Activated CD4-positive, alpha-beta memory T cell treated with anti-CD3 and anti-CD28 coated beads for 36 hours (primary cell): ENCODE data around the gene TMEM151A. TPM values are rescaled to one million over a fixed set of nuclear protein-coding genes. Genes with fewer than 3 reads are reported as not detected.

Experiments
- CTCF ChIA-PET: fragments of 350-600 bp; sonication (Branson Sonifier 250); formaldehyde crosslinking; loops from one replicate; lab custom pipeline; 2021; ENCODE audit warnings: antibody characterized with exemption, inconsistent platforms; lab: Charles Lee
- POLR2A ChIA-PET: fragments of 350-600 bp; sonication (Branson Sonifier 250); formaldehyde crosslinking; loops from one replicate; lab custom pipeline; 2021; ENCODE audit warnings: antibody characterized with exemption; lab: Charles Lee
- DNase-seq: peaks from one replicate; pipeline ENCODE4 v3.0.0-alpha.2; 2020
- H3K27ac Mint-ChIP-seq: one replicate; pipeline ENCODE4 v1.8.0; 2021; ENCODE audit warnings: mixed read lengths
- H3K27me3 Mint-ChIP-seq: one replicate; pipeline ENCODE4 v1.8.0; 2021; ENCODE audit warnings: mixed read lengths
- H3K36me3 Mint-ChIP-seq: one replicate; pipeline ENCODE4 v1.8.0; 2021; ENCODE audit warnings: mixed read lengths
- H3K4me1 Mint-ChIP-seq: one replicate; pipeline ENCODE4 v1.8.0; 2021; ENCODE audit warnings: low read depth, mixed read lengths
- H3K4me3 Mint-ChIP-seq: one replicate; pipeline ENCODE4 v1.8.0; 2021; ENCODE audit warnings: mild to moderate bottlenecking, mixed read lengths
- H3K9me3 Mint-ChIP-seq: one replicate; pipeline ENCODE4 v1.8.0; 2021; ENCODE audit warnings: mixed read lengths
- intact Hi-C: fragments of 100-400 bp; cut with micrococcal nuclease; formaldehyde crosslinking; loops from one replicate; pipeline ENCODE4 v1.15.1; 2023
- total RNA-seq, 2 experiments: library from RNA; stranded (reverse); gene quantifications; one replicate each; pipeline ENCODE4 v1.2.3, GENCODE V29; 2021

Gene TMEM151A
- total RNA-seq, 2 experiments from 2014 or later = not detected

- peaks cover 22% of the 10 kb centered on the region for H3K4me1 Mint-ChIP-seq
- CTCF ChIA-PET = no interaction called here
Observed at GRCh38 chr11:66261578-66261977, 30.1 kb upstream of the TMEM151A start.

GRCh38 chr11:66262191-66262590 lies 29.5 kb upstream of the TMEM151A start:
- POLR2A ChIA-PET = no interaction called here
- H3K36me3 Mint-ChIP-seq = peaks cover 24% of the 10 kb centered on the region
- no peak overlapping the region for H3K4me3 Mint-ChIP-seq
- intact Hi-C loops = no loop called here
- CTCF ChIA-PET = interaction anchor here (0.6 kb wide), 1 partner anchor 167 kb away, joined by 5 read pairs; no protein-coding TSS in a partner anchor
- H3K9me3 Mint-ChIP-seq = no peaks in the 10 kb centered on the region
- no peak overlapping the region for H3K27ac Mint-ChIP-seq
- no peak for DNase-seq
- H3K4me1 Mint-ChIP-seq = peaks cover 22% of the 10 kb centered on the region
- no peaks in the 10 kb centered on the region for H3K27me3 Mint-ChIP-seq

More at GRCh38 chr11:66261578-66261977, 30.1 kb upstream of the TMEM151A start:
- H3K9me3 Mint-ChIP-seq = no peaks in the 10 kb centered on the region
- peaks cover 21% of the 10 kb centered on the region for H3K36me3 Mint-ChIP-seq
- no peak overlapping the region for H3K27ac Mint-ChIP-seq
- intact Hi-C loops = no loop called here
- POLR2A ChIA-PET = no interaction called here
- DNase-seq = no peak
- H3K4me3 Mint-ChIP-seq = no peak overlapping the region
- H3K27me3 Mint-ChIP-seq = no peaks in the 10 kb centered on the region

- POLR2A ChIA-PET = interaction anchor here (1.4 kb wide), 1 partner anchor 10 kb away, joined by 3 read pairs; no protein-coding TSS in a partner anchor
- Mint-ChIP-seq H3K27me3 (no peaks in the 10 kb centered on the region), H3K36me3 (peaks cover 25% of the 10 kb centered on the region), H3K4me1 (peaks cover 25% of the 10 kb centered on the region), H3K4me3 (no peak overlapping the region), H3K27ac (no peak overlapping the region), H3K9me3 (no peaks in the 10 kb centered on the region)
- CTCF ChIA-PET = interaction anchor here (0.6 to 1.1 kb wide), 2 partner anchors 41 to 167 kb away, joined by 4 to 5 read pairs; no protein-coding TSS in a partner anchor
- intact Hi-C loops = no loop called here
- DNase-seq = no peak
Observed at GRCh38 chr11:66262696-66263095, 29.0 kb upstream of the TMEM151A start.

- intact Hi-C loops = no loop called here
- POLR2A ChIA-PET = interaction anchor here (1.4 kb wide), 1 partner anchor 11 kb away, joined by 3 read pairs; no protein-coding TSS in a partner anchor
- CTCF ChIA-PET = interaction anchor here (0.6 to 1.1 kb wide), 3 partner anchors 26 to 527 kb away, joined by 3 to 4 read pairs (median 3); partner anchors contain the start of gene YIF1A
- H3K27ac Mint-ChIP-seq = no peak overlapping the region
- no peaks in the 10 kb centered on the region for H3K27me3 Mint-ChIP-seq
- DNase-seq = no peak
- peaks cover 25% of the 10 kb centered on the region for H3K36me3 Mint-ChIP-seq
- no peak overlapping the region for H3K4me3 Mint-ChIP-seq
- no peaks in the 10 kb centered on the region for H3K9me3 Mint-ChIP-seq
- peaks cover 31% of the 10 kb centered on the region for H3K4me1 Mint-ChIP-seq
Observed at GRCh38 chr11:66263231-66263630, 28.5 kb upstream of the TMEM151A start.

GRCh38 chr11:66263785-66264184 lies 27.9 kb upstream of the TMEM151A start:
- CTCF ChIA-PET = interaction anchor here (0.6 to 1.1 kb wide), 3 partner anchors 25 to 527 kb away, joined by 3 to 4 read pairs (median 3); partner anchors contain the start of gene YIF1A
- POLR2A ChIA-PET = interaction anchor here (1.4 kb wide), 1 partner anchor 12 kb away, joined by 3 read pairs; no protein-coding TSS in a partner anchor
- Mint-ChIP-seq H3K27ac (no peak overlapping the region), H3K4me1 (peaks cover 27% of the 10 kb centered on the region), H3K36me3 (peaks cover 25% of the 10 kb centered on the region), H3K9me3 (no peaks in the 10 kb centered on the region), H3K27me3 (no peaks in the 10 kb centered on the region), H3K4me3 (no peak overlapping the region)
- intact Hi-C loops = no loop called here
- no peak for DNase-seq

GRCh38 chr11:66264383-66264782 lies 27.3 kb upstream of the TMEM151A start:
- Mint-ChIP-seq H3K9me3 (no peaks in the 10 kb centered on the region), H3K4me3 (no peak overlapping the region), H3K4me1 (peaks cover 23% of the 10 kb centered on the region), H3K27ac (no peak overlapping the region), H3K36me3 (peaks cover 24% of the 10 kb centered on the region), H3K27me3 (no peaks in the 10 kb centered on the region)
- POLR2A ChIA-PET = no interaction called here
- intact Hi-C loops = no loop called here
- DNase-seq = no peak
- CTCF ChIA-PET = interaction anchor here (1.1 kb wide), 1 partner anchor 24 kb away, joined by 3 read pairs; the partner anchor contains the start of gene YIF1A

GRCh38 chr11:66264914-66265313 lies 26.8 kb upstream of the TMEM151A start:
- peaks cover 24% of the 10 kb centered on the region for H3K4me1 Mint-ChIP-seq
- ChIA-PET CTCF (interaction anchor here (0.8 to 1.3 kb wide), 4 partner anchors 10 to 43 kb away, joined by 3 to 5 read pairs (median 3); no protein-coding TSS in a partner anchor), POLR2A (no interaction called here)
- intact Hi-C loops = loop anchor here (5.0 kb wide), 2 partner anchors 138 to 213 kb away; partner anchors contain the start of gene SF3B2
- H3K36me3 Mint-ChIP-seq = peaks cover 21% of the 10 kb centered on the region
- no peaks in the 10 kb centered on the region for H3K9me3 Mint-ChIP-seq
- no peak overlapping the region for H3K27ac Mint-ChIP-seq
- DNase-seq = peak; percentile 59
- H3K27me3 Mint-ChIP-seq = no peaks in the 10 kb centered on the region
- no peak overlapping the region for H3K4me3 Mint-ChIP-seq

- Mint-ChIP-seq H3K27me3 (no peaks in the 10 kb centered on the region), H3K36me3 (peaks cover 20% of the 10 kb centered on the region), H3K27ac (no peak overlapping the region), H3K9me3 (no peaks in the 10 kb centered on the region), H3K4me3 (no peak overlapping the region), H3K4me1 (peaks cover 27% of the 10 kb centered on the region)
- intact Hi-C loops = loop anchor here (5.0 kb wide), 2 partner anchors 138 to 213 kb away; partner anchors contain the start of gene SF3B2
- no peak for DNase-seq
- ChIA-PET POLR2A (no interaction called here), CTCF (interaction anchor here (0.8 to 2.5 kb wide), 5 partner anchors 11 to 44 kb away, joined by 3 to 13 read pairs (median 3); no protein-coding TSS in a partner anchor)
Observed at GRCh38 chr11:66265531-66266377, 25.9 kb upstream of the TMEM151A start.

GRCh38 chr11:66266378-66267038 lies 25.2 kb upstream of the TMEM151A start:
- Mint-ChIP-seq H3K4me3 (no peak overlapping the region), H3K36me3 (peaks cover 22% of the 10 kb centered on the region), H3K27ac (no peak overlapping the region), H3K4me1 (peaks cover 28% of the 10 kb centered on the region), H3K27me3 (no peaks in the 10 kb centered on the region), H3K9me3 (no peaks in the 10 kb centered on the region)
- ChIA-PET POLR2A (no interaction called here), CTCF (interaction anchor here (0.5 to 2.5 kb wide), 3 partner anchors 16 to 560 kb away, joined by 3 to 13 read pairs (median 3); no protein-coding TSS in a partner anchor)
- intact Hi-C loops = loop anchor here (1.0 to 5.0 kb wide), 3 partner anchors 44 to 214 kb away; partner anchors contain the start of gene SF3B2
- no peak for DNase-seq

GRCh38 chr11:66267039-66267378 lies 24.7 kb upstream of the TMEM151A start:
- no peak for DNase-seq
- ChIA-PET POLR2A (interaction anchor here (1.1 to 2.4 kb wide), 4 partner anchors 10 to 45 kb away, joined by 5 to 17 read pairs (median 8); partner anchors contain the start of gene YIF1A), CTCF (interaction anchor here (0.5 to 4.2 kb wide), 3 partner anchors 16 to 561 kb away, joined by 3 to 22 read pairs (median 13); no protein-coding TSS in a partner anchor)
- no peaks in the 10 kb centered on the region for H3K9me3 Mint-ChIP-seq
- intact Hi-C loops = loop anchor here (1.0 to 5.0 kb wide), 3 partner anchors 45 to 215 kb away; partner anchors contain the start of gene SF3B2
- peak overlapping the region; percentile 51 for H3K27ac Mint-ChIP-seq
- H3K4me3 Mint-ChIP-seq = peak overlapping the region; percentile 60
- H3K4me1 Mint-ChIP-seq = peaks cover 28% of the 10 kb centered on the region
- no peaks in the 10 kb centered on the region for H3K27me3 Mint-ChIP-seq
- peaks cover 22% of the 10 kb centered on the region for H3K36me3 Mint-ChIP-seq
